ENCODE data around the gene AP1G2. TPM values are rescaled to one million over a fixed set of nuclear protein-coding genes. Genes with fewer than 3 reads are reported as not detected.

AP1G2 gene
- polyA plus RNA-seq, 2 of the 4 experiments (the other 2 are of a cell fraction), result 80.6 to 83.7 TPM

GRCh38 chr14:23518709-23519108 lies 48.9 kb downstream of the AP1G2 start:
- DNase-seq (ENCODE audit: low read depth in 1 of 2, low spot score in 1 of 2) (no peak), FAIRE-seq (no peak), ATAC-seq (no peak)
- Histone ChIP-seq H3K9me3 (no peaks in the 10 kb centered on the region), H3K4me3 (no peak overlapping the region), H3K4me1 (no peaks in the 10 kb centered on the region), H3K27ac (no peak overlapping the region), H3K4me2 (no peak overlapping the region)
- TF ChIP-seq CHD4 (IDR thresholded peaks at IDR 0.05; ENCODE audit: borderline replicate concordance) (no peak), MAFK (IDR thresholded peaks at IDR 0.05; ENCODE audit: partially characterized antibody) (peak; percentile 96)
- WGBS (ENCODE audit: missing lambda C conversion rate), result 80% methylated on average over 4 of the region's 4 CpGs
- ChIA-PET CTCF (interaction anchor here (1.6 to 2.1 kb wide), 2 partner anchors 8 to 40 kb away, joined by 3 to 8 read pairs; no protein-coding TSS in a partner anchor), POLR2A (no interaction called here)

- Histone ChIP-seq H3K27ac (no peak overlapping the region), H3K4me1 (no peaks in the 10 kb centered on the region), H3K4me2 (no peak overlapping the region), H3K9me3 (no peaks in the 10 kb centered on the region), H3K4me3 (no peak overlapping the region)
- no peak for DNase-seq (ENCODE audit: low read depth in 1 of 2, low spot score in 1 of 2)
- FAIRE-seq, result no peak
- ChIA-PET POLR2A (no interaction called here), CTCF (interaction anchor here (0.6 to 2.2 kb wide), 4 partner anchors 16 to 42 kb away, joined by 3 to 8 read pairs (median 6); no protein-coding TSS in a partner anchor)
- no peak for ATAC-seq
- 52% methylated on average over 6 of the region's 6 CpGs for WGBS (ENCODE audit: missing lambda C conversion rate)
- TF ChIP-seq EP300 (IDR thresholded peaks at IDR 0.05) (no peak), HEYL (CRISPR knock-in tag; IDR thresholded peaks at IDR 0.05) (no peak), ZFP36 (IDR thresholded peaks at IDR 0.05; ENCODE audit: borderline replicate concordance, partially characterized antibody) (no peak), USF2 (IDR thresholded peaks at IDR 0.05) (no peak), RCOR1 (IDR thresholded peaks at IDR 0.05; ENCODE audit: low read depth, low read length) (no peak), MAFK (IDR thresholded peaks at IDR 0.05; ENCODE audit: partially characterized antibody) (no peak), ZSCAN20 (CRISPR knock-in tag; IDR thresholded peaks at IDR 0.05) (no peak), MYC (IDR thresholded peaks at IDR 0.05; ENCODE audit: borderline replicate concordance, low read length) (no peak), CTCF (IDR thresholded peaks at IDR 0.05) (no peak), HDAC2 (IDR thresholded peaks at IDR 0.05) (no peak), NPAS2 (CRISPR knock-in tag; IDR thresholded peaks at IDR 0.05; ENCODE audit: borderline replicate concordance) (no peak), FOSB (CRISPR knock-in tag; IDR thresholded peaks at IDR 0.05) (no peak), ELK1 (IDR thresholded peaks at IDR 0.05; ENCODE audit: low read depth, low read length) (no peak), POLR2A (IDR thresholded peaks at IDR 0.05; ENCODE audit: low read length) (no peak), MAX (IDR thresholded peaks at IDR 0.05) (no peak)
These were observed 49.8 kb downstream of the AP1G2 start for GRCh38 chr14:23517650-23518326.

GRCh38 chr14:23514644-23514957 lies 53.0 kb downstream of the AP1G2 start:
- Histone ChIP-seq H3K27ac (no peak overlapping the region), H3K4me2 (no peak overlapping the region), H3K4me1 (no peaks in the 10 kb centered on the region), H3K4me3 (no peak overlapping the region), H3K9me3 (no peaks in the 10 kb centered on the region)
- ATAC-seq (no peak), DNase-seq (ENCODE audit: low read depth in 1 of 2, low spot score in 1 of 2) (no peak), FAIRE-seq (no peak)
- TF ChIP-seq MAFK (IDR thresholded peaks at IDR 0.05; ENCODE audit: partially characterized antibody) (peak; percentile 14), SMC3 (IDR thresholded peaks at IDR 0.05) (no peak)
- 33% methylated on average over 3 of the region's 3 CpGs for WGBS (ENCODE audit: missing lambda C conversion rate)
- ChIA-PET POLR2A (no interaction called here), CTCF (interaction anchor here (1.0 kb wide), 2 partner anchors 13 to 46 kb away, joined by 3 to 4 read pairs; no protein-coding TSS in a partner anchor)

Data from A549 (cell line).